Measurements from ENCODE around the gene TBC1D22A. TPM values are rescaled to one million over a fixed set of nuclear protein-coding genes. Genes with fewer than 3 reads are reported as not detected.

The TBC1D22A gene
- polyA plus RNA-seq, 1 donor (not counting 4 experiments of a cell fraction or from before 2014, with no cell fraction given): 20.9 TPM

GRCh38 chr22:47052236-47053012 lies 290.0 kb downstream of the TBC1D22A start:
- Histone ChIP-seq H4K20me1 (ENCODE audit: control insufficient read depth, extremely low read depth, insufficient read depth, low read length) (peaks cover 4% of the 10 kb centered on the region), H3K4me1 (ENCODE audit: control insufficient read depth, extremely low read depth, insufficient read depth, low read length) (no peaks in the 10 kb centered on the region), H3K4me3 (ENCODE audit: control insufficient read depth in 2 of 3, extremely low read depth in 1 of 3, insufficient read depth in 2 of 3, low read depth in 1 of 3, low read length in 3 of 3) (no peak overlapping the region), H3K36me3 (ENCODE audit: control insufficient read depth in 2 of 2, extremely low read depth in 1 of 2, insufficient read depth in 2 of 2, low read length in 2 of 2) (peaks cover 0 to 11% of the 10 kb centered on the region in 2 experiments), H3K27me3 (ENCODE audit: control insufficient read depth, extremely low read depth, insufficient read depth, low read length) (no peaks in the 10 kb centered on the region), H2AFZ (ENCODE audit: control insufficient read depth, low read length) (no peak overlapping the region), H3K79me2 (ENCODE audit: control insufficient read depth, insufficient read depth, low read length) (no peaks in the 10 kb centered on the region), H3K9me1 (ENCODE audit: control insufficient read depth, extremely low read depth, insufficient read depth, low read length) (no peaks in the 10 kb centered on the region), H3K4me2 (ENCODE audit: control insufficient read depth, extremely low read depth, insufficient read depth, low read depth, low read length) (no peak overlapping the region), H3K27ac (ENCODE audit: control insufficient read depth, insufficient read depth, low read length) (no peak overlapping the region), H3K9ac (ENCODE audit: control insufficient read depth, extremely low read depth, insufficient read depth, low read length) (no peak overlapping the region), H3K9me3 (ENCODE audit: control insufficient read depth, low read depth, low read length) (no peaks in the 10 kb centered on the region)
- TF ChIP-seq CTCF (optimal IDR thresholded peaks at IDR 0.05 in 1 of 3, IDR thresholded peaks at IDR 0.05 in 1 of 3, conservative IDR thresholded peaks at IDR 0.05 in 1 of 3; ENCODE audit: extremely low read depth in 1 of 3, insufficient read depth in 2 of 3, low read length in 3 of 3) (no peak), EZH2 (IDR thresholded peaks at IDR 0.05; ENCODE audit: low read length) (no peak)
- FAIRE-seq (no peak), DNase-seq (ENCODE audit: low read depth, low spot score) (no peak)
- dilution Hi-C loops (cut with MboI; ENCODE audit: extremely low pct_ligation_motif_present, low sequenced_read_pairs): no loop called here

GRCh38 chr22:47053013-47053725 lies 290.7 kb downstream of the TBC1D22A start:
- Histone ChIP-seq H4K20me1 (ENCODE audit: control insufficient read depth, extremely low read depth, insufficient read depth, low read length) (peaks cover 4% of the 10 kb centered on the region), H3K9me1 (ENCODE audit: control insufficient read depth, extremely low read depth, insufficient read depth, low read length) (no peaks in the 10 kb centered on the region), H3K36me3 (ENCODE audit: control insufficient read depth in 2 of 2, extremely low read depth in 1 of 2, insufficient read depth in 2 of 2, low read length in 2 of 2) (peaks cover 0 to 11% of the 10 kb centered on the region in 2 experiments), H3K4me2 (ENCODE audit: control insufficient read depth, extremely low read depth, insufficient read depth, low read depth, low read length) (no peak overlapping the region), H3K4me3 (ENCODE audit: control insufficient read depth in 2 of 3, extremely low read depth in 1 of 3, insufficient read depth in 2 of 3, low read depth in 1 of 3, low read length in 3 of 3) (no peak overlapping the region), H3K27me3 (ENCODE audit: control insufficient read depth, extremely low read depth, insufficient read depth, low read length) (no peaks in the 10 kb centered on the region), H3K4me1 (ENCODE audit: control insufficient read depth, extremely low read depth, insufficient read depth, low read length) (no peaks in the 10 kb centered on the region), H3K79me2 (ENCODE audit: control insufficient read depth, insufficient read depth, low read length) (no peaks in the 10 kb centered on the region), H3K27ac (ENCODE audit: control insufficient read depth, insufficient read depth, low read length) (no peak overlapping the region), H2AFZ (ENCODE audit: control insufficient read depth, low read length) (no peak overlapping the region), H3K9me3 (ENCODE audit: control insufficient read depth, low read depth, low read length) (no peaks in the 10 kb centered on the region), H3K9ac (ENCODE audit: control insufficient read depth, extremely low read depth, insufficient read depth, low read length) (no peak overlapping the region)
- DNase-seq (ENCODE audit: low read depth, low spot score): no peak
- FAIRE-seq: no peak
- dilution Hi-C loops (cut with MboI; ENCODE audit: extremely low pct_ligation_motif_present, low sequenced_read_pairs): no loop called here
- TF ChIP-seq CTCF (optimal IDR thresholded peaks at IDR 0.05 in 1 of 3, IDR thresholded peaks at IDR 0.05 in 1 of 3, conservative IDR thresholded peaks at IDR 0.05 in 1 of 3; ENCODE audit: extremely low read depth in 1 of 3, insufficient read depth in 2 of 3, low read length in 3 of 3) (no peak), EZH2 (IDR thresholded peaks at IDR 0.05; ENCODE audit: low read length) (no peak)

All from keratinocyte (primary cell).